GM19467 (cell line): ENCODE measurements around the gene PDXK.
"Not testable (repeated sequence)": the region's sequence is repeated elsewhere in the genome, so short reads cannot be mapped to it uniquely, and the experiment has no call there.

Source experiments
- ATAC-seq: cut with Tn5 transposase; IDR thresholded peaks from one replicate; pipeline ENCODE4 v1.9.1; 2021; ENCODE audit warnings: mild to moderate bottlenecking, moderate library complexity; ENCODE audit not compliant: unreplicated experiment

Gene PDXK

DNA sequence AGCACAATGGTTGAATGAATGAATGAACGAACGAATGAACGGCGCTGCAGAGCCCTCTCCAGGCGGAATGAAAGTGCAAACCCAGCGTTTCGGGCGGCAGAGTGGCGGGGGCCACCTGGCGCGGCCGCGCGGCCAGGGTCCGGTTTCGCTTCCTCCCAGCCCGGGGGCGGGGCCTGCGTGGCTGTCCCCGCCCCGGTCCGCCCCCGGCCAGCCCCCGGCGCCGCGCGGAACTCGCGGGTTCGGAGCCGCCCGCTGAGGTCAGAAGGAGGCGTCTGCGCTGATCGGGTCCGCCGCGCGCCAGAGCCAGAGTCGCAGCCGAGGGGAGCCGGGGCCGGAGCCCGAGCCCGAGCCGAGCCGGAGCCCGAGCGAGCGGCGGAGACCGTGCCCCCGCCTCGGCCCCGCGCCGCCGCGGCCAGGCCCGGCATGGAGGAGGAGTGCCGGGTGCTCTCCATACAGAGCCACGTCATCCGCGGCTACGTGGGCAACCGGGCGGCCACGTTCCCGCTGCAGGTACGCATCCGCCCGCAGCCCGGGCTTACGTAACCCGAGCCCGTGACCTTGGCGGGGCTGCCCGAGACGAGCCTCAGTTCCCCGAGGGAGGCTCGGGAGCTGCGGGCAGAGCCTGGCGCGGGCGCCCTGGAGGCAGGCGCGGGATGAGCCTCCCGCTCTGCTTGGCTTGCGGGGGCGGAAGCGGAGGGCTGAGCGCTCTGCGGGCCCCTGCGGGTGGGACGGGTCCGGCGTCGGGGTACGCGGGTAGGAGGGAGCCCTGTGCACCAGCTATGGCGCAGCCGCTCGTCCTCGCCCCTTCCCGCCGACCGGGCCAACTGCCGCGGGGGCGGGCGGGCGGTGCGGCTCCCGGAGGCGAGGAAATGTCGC is at the start of gene PDXK:
Gene PDXK (plus strand): TSS at position 258 of the 876 bp plus-strand sequence. CDS start 166 bp downstream, at position 424.
- peak; percentile 66 for ATAC-seq

DNA sequence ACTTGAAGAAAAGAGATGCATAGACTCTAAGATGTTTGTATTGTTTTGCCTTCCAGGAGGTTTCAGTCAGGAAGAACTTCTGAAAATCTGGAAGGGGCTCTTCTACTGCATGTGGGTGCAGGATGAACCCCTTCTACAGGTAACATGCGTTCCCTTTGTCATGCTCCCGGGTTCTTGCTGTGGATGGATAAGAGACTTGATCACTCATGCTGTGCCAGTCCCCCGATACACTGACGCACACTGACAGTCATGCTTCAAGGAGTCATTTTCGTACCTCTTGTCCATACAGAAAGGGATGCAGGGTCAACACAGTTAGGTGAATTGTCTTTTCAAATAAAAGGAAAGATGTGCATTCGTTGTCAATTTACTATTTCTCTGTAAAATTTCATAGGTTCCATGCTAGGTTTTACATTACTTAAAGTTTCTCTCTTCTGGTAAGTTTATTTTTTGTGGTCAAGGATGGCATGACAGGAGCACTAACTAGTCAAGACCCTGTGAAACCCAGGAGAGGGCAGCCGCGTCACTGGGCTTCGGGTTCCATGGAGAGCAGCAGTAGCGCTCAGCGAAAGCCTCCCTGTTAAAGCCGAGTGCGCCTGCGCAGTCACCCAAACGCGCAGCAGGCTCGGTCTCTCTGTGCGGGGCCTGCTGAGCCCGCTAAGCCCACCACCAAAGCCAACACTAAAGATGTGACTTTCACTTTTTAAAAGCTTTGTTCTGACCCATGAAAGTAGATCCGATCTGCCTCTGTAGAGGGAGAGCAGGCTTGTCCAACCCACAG is 48.9 kb upstream of the PDXK start:
- no peak for ATAC-seq

DNA sequence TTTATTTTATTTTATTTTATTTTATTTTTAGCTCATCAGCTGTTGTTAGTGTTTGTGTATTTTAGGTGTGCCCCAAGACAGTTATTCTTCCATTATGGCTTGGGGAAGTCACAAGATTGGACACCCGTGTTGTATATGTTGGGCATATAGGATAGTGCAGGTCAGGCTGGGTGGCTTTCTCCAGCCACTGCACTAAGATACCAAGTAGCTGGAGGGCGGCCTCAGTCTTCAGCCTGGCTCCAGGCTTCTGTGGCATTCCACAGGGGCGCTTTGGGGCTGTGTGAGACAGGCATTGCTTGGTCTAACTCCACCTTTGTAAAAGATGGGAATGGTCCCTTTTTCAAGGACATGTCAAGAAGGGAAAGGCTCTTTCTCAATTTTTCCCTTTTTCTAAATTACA is 43.1 kb upstream of the PDXK start:
- no peak for ATAC-seq

DNA sequence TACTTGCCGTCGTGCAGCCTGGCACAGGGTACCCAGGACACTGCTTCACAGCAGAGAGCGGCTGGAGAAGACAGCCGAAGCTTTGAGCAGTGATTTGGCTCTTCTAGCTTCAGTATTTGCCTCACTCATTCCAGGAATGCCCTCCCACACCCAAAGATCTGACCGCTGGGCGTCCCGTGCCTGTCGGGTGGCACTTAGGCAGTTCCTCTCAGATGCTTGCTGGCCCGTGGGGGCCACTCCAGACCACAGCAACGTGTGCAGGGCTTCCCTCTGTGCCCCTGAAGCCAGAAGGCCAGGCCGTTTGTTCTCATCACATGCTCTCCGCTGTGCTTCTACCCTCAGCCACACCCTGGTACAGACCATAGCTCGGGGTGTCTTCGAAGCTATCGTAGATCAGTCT is 42.5 kb upstream of the PDXK start:
- no peak for ATAC-seq

DNA sequence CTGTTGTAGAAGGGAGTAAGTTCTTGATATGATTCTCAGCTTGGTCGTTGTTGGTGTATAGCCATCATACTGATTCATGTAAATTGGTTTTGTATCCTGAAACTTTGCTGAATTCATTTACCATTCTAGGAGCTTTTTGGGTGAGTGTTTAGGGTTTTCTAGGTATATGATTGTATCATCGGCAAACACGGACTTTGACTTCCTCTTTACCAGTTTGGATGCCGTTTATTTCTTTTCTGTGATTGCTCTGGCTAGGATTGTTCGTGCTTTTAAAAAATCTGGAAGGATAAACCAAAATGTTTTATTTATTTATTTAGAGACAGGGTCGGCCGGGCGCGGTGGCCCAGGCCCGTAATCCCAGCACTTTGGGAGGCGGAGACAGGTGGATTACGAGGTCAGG is 39.0 kb upstream of the PDXK start:
- ATAC-seq, result no peak

DNA sequence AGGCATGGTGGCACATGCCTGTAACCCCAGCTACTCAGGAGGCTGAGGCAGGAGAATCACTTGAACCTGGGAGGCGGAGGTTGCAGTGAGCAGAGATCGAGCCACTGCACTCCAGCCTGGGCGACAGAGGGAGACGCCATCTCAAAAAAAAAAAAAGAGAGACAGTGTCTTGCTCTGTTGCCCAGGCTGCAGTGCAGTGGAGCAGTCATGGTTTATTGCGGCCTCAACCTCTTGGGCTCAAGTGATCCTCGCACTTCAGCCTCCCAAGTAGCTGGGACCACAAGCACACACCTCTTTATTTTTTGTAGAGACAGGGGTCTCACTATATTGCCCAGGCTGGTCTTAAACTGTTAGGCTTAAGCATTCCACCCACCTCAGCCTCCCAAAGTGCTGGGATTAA is 38.5 kb upstream of the PDXK start:
- ATAC-seq, result not testable (repeated sequence)

DNA sequence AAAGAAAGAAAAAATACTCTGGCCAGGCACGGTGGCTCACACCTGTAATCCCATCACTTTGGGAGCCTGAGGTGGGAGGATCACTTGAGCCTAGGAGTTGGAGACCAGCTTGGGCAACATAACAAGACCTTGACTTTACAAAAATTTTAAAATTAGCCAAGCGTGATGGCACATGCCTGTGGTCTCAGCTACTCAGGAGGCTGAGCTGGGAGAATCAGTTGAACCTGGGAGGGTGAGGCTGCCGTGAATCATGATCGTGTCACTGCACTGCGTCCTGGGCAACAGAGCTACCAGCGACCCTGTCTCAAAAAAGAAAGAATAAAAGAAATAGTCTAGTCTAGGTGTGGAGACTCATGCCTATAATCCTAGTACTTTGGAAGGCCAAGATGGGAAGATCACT is 37.3 kb upstream of the PDXK start:
- no peak for ATAC-seq

DNA sequence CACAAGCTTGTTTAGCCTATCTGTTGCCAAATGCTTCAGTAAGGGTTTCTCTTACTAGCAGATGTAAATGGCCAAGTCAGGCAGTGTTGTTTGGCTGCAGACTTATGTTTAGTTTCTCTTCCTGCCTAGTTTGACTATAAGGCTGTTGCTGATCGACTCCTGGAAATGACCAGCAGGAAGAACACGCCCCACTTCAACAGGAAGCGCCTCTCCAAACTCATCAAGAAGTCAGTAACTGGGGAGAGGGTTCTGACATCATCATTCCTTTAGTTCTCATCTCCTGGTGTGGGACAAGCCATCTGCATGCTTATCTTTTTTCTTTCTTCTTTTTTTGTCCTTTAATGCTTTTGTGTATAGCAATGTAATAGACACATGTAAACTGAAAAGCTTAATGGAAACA is 34.5 kb upstream of the PDXK start:
- no peak for ATAC-seq

DNA sequence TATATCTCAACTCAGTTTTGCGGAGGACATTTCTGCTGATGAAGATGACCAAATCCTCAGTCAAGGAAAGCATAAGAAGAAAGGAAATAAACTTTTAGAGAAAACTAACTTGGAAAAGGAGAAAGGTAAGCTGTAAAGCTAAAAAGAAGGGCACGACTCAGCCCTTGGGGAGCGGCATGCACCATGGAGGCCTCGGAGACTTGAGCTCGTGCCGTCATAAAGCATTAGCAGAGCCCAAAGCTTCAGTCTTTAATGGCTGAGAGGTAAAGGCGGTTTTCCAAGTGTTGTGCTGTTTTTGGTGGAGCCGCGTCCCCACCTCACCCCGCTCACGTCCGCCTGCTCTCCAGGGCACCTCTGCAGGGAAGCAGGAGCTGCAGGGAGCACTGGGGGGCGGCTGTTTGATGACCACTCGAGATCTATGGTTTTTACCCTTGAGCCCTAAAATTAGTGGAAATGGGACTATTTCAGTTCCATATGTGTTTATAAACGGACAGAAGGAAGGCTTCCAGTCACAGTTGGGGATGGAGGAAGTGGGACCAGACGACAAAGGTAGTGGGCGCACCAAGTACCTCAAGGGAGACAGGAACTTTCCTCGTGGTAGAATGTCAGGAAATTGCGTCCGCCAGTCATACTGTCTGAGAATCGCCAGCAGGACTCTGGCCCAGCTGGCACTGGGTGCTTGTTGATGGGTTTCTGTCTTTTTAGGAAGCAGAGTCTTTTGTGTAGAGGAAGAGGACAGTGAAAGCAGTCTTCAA is 31.9 kb upstream of the PDXK start:
- no peak for ATAC-seq

DNA sequence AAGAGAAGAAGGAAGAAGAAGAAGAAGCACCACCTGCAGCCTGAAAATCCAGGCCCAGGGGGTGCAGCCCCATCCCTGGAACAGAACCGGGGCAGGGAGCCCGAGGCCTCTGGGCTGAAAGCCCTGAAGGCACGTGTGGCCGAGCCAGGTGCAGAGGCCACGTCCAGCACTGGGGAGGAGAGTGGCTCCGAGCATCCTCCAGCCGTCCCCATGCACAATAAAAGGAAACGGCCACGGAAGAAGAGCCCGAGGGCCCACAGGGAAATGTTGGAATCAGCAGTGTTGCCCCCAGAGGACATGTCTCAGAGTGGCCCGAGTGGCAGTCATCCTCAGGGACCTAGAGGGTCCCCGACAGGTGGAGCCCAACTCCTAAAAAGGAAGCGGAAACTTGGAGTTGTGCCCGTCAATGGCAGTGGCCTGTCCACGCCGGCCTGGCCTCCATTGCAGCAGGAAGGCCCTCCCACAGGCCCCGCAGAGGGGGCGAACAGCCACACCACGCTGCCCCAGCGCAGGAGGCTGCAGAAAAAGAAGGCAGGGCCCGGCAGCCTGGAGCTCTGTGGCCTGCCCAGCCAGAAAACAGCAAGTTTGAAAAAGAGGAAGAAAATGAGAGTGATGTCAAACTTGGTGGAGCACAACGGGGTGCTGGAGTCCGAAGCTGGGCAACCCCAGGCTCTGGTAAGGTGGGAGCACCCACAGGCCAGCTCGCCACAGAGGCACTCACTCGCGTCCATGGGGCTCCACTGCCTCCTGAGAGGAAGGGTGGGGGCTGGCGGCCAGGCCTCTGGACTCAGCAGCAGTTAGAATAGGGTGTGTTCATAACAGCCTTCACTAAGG is 31.1 kb upstream of the PDXK start:
- ATAC-seq, result no peak

DNA sequence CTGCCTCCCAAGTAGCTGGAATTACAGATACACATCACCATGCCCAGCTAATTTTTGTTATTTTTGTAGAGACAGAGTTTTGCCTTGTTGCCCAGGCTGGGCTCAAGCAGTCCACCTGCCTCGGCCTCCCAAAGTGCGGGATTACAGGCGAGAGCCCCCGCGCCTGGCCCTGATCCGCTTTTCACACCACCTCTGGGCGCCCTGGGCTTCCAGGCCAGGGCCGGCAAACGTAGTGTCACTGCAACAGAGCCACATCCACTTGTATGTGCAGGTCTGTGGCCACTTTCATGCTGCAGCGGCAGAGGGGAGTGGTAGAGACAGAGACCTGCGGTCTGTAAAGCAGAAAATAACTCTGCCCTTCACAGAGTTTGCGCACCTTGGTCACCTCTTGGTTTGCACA is 30.0 kb upstream of the PDXK start:
- ATAC-seq, result no peak

DNA sequence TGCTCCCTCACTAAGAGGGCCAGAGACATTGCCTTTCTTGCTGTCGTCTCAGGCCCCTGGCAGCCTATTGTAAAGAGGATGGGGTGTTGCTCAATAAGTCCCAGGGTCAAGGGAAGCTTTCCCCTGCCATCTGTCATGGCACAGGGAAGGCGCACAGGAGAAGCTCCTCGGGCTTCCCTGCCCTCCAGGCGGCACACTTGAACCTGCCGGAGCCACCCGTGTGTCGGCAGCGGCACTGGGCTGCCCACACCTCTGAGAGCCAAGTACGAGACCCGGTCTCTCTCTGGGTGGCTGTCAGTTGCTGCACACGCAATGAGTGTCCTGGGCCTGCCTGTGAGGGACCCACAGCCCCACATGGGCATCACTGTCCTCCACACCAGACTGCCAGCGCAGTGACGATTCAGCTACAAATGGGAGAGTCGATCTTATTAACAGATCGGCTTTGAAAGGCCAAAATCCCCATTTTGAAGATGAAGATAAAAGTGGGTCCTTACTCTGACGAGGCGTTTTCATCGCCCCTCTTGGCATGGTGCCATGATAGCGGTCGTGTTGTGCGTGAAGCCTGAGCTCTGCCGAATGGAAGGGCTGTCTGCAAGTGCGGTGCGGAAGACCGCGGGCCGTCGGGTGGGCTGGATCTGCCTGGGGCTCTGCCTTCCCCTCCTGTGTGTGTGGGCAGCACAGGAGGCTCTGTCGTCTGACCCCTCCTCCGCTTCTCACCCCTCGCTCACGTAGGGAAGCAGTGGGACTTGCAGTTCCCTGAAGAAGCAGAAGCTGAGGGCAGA is 29.2 kb upstream of the PDXK start:
- ATAC-seq, result no peak

DNA sequence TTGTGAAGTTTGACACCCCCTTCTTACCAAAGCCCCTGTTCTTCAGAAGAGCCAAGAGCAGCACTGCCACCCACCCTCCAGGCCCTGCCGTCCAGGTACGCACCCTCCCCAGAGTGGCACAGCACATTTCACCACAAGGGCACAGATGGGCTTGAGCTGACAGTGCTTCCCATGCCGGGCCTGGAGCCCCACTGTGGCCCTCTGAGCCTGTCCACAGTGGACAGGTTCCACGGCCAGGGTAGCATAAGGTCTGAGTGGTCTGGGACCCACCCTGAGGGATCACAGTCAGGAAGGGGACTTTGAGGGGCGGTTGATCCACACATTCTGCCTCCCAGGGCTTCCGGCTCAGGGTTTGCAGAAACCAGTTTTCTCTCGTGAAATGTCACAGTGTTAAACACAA is 28.6 kb upstream of the PDXK start:
- ATAC-seq, result no peak

DNA sequence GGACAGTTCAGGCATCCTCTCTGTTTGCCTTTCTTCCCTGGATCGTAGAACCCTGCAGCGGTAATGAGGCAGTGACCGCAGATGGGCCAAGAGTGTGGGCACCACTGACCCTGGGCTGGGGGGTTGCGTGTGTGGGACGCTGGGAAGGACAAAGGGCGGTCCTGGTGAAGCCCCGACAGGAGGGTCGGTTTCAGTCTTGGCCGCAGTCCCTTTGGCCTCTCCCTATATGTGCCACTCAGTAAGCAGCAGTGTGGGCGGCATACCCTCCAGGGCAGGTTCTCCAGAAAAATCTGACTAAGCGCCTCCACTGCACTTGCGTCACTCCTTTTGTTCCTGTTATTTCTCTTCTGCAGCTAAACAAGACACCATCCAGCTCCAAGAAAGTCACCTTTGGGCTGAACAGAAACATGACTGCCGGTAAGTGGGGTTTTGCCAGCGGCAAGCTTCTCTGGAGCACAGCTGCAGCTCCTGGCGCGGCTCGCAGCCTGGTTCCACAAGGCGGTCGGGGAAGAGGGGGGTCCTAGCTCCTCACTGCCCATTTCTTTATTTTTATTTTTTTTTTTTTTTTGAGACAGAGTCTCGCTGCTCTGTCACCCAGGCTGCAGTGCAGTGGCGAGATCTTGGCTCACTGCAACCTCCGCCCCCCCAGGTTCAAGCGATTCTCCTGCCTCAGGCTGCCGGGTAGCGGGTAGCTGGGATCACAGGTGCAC is 27.7 kb upstream of the PDXK start:
- ATAC-seq, result no peak

DNA sequence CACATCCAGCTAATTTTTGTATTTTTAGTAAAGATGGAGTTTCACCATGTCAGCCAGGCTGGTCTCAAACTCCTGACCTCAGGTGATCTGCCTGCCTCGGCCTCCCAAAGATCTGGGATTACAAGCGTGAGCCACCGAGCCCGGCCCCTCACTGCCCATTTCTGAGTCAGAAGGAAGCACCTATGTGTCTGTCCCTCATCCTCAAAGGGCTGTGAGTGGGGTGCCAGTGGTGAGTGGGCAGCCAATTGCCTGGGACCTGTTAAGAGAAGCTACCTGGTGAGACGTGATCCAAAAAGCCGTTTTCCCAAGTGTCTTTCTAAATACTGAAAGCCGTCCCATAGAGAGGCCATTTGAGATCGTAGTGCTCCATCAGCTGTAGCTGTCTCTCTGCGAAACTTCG is 27.1 kb upstream of the PDXK start:
- no peak for ATAC-seq

DNA sequence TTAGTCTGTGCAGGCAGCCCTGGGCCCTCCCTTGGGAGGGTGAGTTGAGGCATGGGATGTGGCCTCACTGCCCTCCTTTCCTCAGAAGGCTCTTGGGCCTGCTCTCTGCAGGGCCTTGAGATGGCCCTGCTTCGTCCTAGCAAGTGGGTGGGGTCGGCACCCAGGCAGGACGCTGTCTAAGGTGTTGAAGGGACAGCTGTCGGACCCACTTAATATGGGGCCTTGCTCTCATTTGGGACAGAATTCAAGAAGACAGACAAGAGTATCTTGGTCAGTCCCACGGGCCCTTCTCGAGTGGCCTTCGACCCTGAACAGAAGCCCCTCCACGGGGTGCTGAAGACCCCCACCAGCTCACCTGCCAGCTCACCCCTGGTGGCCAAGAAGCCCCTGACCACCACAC is 26.0 kb upstream of the PDXK start:
- ATAC-seq, result no peak

DNA sequence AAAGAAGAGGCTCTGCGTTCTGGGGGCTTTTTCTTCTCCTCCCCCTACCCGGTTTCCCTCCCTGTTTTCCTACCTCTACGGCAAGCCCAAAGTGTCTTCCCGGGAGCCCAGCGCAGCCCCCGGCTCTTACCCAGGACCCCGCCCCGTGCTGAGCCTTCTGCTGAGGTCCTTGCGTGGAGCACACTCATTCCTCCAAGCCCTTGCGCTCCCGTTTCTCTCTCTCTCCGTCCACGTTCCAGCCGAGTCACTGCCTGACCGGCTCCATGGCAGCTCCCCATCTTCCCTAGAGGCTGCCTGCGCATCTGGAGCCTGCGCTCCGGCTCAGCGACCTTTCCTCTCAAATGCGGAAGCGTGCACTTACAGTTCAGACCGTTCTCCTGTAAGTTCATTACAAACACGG is 24.9 kb upstream of the PDXK start:
- no peak for ATAC-seq

DNA sequence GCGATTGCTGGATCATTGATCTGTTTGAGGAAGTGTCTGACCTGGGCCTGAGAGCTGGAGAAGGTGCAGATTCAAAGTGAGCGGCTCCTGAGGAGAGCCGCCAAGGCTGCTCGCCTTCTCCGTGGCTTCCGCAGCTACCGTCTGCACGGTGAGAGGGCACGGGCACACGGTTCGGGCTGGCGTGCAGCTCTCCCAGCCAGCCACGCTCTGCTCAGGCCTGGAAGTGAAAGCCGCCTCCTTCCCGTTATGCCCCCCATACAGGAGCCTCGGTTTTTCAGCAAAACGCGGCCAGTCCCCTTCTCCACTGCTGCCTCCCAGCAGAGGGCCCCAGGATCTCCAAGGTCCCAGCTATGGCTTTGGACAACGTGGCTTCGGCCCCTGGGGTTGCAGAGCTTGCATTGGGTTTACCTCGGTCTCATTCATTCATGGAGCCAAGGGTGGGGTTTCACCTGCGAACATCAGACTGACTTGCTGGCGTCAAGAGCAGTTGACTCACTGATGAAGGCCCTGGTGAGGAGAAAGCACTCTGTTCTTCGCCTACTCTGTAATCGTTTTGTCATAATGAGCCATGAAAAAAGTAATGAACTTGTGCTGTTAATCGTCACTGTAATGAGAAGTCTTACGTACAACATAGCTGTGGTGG is 24.4 kb upstream of the PDXK start:
- ATAC-seq, result no peak

DNA sequence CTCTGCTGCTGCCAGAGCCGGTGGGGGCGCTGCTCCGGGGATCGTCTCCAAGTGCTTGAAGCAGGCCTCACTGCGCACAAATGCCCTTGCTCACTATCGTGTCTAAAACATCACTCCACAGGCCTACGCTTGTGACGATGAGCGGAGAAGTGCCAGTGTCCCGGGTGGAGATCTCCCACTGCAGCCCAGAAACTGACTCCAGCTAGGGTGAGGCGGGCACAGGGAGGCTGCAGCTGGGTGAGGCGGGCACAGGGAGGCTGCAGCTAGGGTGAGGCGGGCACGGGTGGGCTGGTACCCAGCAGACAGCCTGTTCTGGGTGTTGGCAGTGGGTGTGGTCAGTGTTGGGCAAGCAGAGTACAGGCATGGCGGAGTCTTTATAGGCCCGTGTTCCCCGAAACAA is 22.7 kb upstream of the PDXK start:
- ATAC-seq, result no peak
